GM19397 (cell line): ENCODE results near the gene MET.
"Not testable (repeated sequence)": the region's sequence is repeated elsewhere in the genome, so short reads cannot be mapped to it uniquely, and the experiment has no call there.

ENCODE experiments used
- ATAC-seq: cut with Tn5 transposase; IDR thresholded peaks from one replicate; pipeline ENCODE4 v1.9.1; 2021; ENCODE audit warnings: mild to moderate bottlenecking, moderate library complexity; ENCODE audit not compliant: unreplicated experiment

MET gene

GRCh38 chr7:116671681-116672595 is at the start of gene MET:
TSS of gene MET (plus strand) at chr7:116672196. CDS start at chr7:116699085, 26,889 bp downstream.
- peak; percentile 80 for ATAC-seq

GRCh38 chr7:116626886-116627285 is 45.1 kb upstream of the MET start:
- no peak for ATAC-seq

DNA sequence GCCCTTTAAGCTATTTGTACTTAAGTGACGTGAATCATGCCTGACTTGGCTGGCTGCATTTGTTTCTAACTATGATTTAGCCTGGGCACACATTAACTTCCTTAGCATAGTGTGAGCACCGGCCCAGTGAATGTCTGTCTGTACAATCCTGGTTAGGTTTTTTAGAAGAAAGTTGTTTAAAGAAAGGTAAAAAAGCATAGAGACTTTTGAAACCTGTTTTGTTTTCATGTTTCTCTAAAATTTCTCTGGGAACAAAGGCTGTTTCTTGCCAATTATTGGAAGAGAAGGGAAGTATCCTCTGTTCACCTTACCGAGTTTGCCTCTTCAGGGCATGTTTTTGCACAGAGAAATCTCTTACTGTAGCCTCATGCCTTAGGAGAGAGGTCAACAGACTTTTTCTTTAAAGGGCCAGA is 42.9 kb upstream of the MET start:
- no peak for ATAC-seq

DNA sequence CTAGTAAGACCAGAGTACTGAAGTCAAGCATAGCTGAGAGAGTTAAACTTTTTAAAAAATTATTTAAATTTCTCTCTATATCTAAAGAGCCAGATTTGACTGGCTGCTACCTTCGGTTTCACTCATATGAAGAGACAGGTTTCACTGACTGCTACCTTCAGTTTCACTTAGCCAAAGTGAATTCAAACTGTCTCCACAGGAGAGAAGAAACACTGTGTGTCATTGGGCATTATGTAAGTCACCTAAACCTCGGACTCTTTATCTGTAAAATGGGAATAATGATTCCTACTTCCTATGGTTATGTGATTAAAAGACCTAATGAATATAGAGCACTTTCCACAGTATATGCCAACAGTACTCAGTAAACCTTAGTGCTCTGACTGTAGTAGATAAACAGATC is 41.6 kb upstream of the MET start:
- peak; percentile 83 for ATAC-seq

DNA sequence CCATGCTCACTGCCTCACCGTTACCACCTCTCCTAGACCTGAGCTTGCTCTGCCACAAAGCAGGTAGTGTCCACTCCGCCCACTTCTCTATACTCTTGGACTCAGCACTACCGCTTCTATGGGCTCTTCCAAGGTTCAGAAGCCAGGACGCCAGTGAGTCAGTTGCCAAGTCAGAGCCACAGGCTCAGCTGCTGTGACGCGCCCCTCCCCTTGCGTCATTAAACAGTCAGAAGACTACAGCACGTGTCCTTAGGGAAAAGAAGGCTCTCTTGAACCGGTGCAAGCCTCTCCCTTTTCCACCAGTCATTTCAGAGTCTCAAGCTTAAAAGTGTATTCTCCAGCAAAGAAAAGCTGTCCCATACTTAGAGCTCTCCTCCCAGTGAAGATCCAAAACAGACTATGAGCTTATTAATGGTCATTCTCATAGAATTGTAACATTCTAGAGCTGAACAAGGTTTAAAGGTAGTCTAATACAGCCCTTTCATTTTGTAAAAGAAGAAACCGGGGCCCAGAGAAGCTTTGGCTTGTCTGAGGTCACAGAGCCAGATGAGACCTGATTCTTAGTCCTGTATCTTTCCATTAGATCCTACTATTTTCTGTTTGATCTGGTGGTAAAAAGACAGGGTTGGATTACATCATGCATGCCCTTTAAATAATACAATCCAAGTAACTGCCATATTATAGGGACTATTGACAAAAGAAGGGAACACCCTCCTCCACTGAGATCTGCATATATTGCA is 40.9 kb upstream of the MET start:
- ATAC-seq = no peak

DNA sequence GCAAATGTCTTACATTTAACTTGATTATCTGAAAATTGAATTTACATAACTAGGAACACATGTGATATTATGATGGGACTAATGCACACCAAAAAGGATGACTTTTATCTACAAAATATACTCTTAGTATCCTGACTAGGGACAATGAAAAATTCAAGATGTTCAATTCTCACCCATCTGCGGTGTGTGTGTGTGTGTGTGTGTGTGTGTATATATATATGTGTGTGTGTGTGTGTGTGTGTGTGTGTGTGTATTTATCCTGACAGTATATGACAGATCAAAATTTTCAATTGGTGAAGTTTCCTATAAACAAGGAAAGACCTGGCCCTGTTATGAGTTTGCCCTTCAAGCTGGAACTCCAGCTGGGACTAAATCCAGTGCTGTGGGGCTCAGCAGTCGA is 40.3 kb upstream of the MET start:
- ATAC-seq = no peak

DNA sequence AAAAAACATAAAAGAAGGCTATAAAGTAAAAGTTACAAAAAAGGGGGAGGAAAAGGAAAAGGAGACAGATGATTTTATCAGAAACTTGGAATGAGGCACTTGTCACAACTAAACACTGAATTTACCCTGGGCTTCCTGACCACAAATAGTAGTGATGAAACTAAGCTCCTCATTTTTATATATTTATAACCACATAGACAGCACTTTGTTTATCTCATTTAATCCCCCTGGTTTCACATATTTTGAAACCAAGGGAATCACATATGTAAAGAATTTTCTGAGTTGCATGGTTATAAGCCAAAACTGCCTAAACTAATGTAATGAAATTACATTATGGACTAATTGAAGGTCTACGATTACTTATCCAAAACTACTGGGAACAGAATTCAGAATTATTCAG is 39.6 kb upstream of the MET start:
- no peak for ATAC-seq

DNA sequence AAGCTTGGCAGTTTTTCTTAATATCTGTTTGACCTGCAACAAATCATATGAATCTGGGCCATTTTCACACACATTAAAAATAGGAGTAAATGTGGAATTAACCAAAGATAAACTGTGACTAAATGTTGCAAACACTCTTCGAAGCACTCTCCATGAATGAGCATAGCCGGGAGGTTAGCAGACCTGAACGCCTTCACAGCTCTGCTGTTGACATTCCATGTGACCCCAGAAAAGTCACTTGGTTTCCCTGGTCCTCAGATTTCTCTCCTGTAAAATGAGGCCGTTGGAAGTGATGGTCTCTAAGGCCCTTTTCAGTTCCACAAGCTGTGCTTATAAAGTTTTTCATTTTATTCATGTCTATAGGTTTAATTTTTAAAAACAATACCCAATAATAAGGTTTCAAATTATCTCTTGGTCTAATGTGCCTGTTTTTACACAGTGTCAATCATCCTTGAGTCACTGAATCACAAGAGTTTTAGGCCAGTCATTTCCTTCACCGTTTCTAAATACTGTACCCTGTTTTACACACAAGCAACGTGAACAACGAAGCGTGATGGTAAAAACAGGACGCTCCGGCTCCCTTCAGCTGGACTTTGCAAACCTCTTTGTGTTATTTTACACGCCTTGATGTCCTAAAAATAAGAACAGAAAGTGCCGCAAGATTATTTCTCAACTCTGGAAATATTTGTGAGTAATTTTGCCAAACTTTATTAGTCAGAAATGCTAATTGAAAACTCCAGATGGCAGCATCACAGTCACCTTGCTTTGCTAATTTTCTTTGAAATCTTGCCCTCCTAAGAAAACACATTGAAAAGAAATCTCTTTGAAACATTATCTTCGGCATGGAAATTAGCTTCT is 38.6 kb upstream of the MET start:
- ATAC-seq = peak; percentile 54

DNA sequence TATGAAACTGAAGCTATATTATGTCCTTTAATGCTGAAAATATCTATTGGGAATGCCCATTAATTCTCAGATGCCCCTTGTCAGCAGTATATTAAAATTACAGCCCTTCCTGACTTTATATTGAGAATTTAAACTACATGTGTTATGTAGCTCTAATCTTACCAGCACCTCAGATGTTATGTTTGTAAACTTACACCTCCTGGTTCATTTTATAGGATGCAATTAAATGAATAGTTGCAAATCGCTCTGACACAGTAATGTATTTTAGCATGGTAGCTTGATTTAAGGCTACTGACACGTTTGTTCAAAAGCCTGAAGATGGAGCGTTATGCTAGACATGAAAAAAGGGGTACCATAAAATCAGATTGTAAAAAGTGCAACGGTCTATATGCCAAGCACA is 35.0 kb upstream of the MET start:
- no peak for ATAC-seq

DNA sequence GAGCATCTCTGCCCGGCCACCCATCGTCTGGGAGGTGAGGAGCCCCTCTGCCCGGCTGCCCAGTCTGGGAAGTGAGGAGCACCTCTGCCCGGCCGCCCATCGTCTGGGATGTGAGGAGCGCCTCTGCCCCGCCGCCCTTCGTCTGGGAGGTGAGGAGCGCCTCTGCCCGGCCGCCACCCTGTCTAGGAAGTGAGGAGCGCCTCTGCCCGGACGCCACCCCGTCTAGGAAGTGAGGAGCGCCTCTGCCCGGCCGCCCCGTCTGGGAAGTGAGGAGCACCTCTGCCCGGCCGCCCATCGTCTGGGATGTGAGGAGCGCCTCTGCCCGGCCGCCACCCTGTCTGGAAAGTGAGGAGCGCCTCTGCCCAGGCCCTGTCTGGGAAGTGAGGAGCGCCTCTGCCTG is 33.4 kb upstream of the MET start:
- ATAC-seq = not testable (repeated sequence)

GRCh38 chr7:116641551-116642153 is 30.3 kb upstream of the MET start:
- ATAC-seq = no peak

- ATAC-seq = not testable (repeated sequence)
Measured at GRCh38 chr7:116643148-116643547, 28.8 kb upstream of the MET start.

- ATAC-seq = no peak
Measured at GRCh38 chr7:116644628-116645027, 27.4 kb upstream of the MET start.

DNA sequence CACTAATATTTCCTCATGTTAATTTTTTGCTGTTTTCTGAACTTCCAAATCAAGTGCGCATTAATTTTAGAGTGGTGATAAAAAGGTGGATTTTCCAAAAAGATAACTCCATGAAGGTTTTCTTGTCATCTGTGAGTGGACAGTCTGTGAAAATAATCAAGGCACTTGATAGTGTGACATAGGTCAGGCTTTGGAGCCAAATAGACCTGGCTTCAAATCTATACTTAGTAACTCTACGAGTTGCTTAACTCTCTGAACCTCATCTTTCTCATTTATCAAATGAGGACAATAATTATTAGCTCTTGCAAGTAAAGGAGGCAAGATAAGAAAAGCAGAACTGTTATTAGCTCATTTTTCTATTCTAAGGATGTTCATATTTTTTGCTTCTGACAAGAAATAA is 24.7 kb upstream of the MET start:
- ATAC-seq = no peak

- no peak for ATAC-seq
Measured at GRCh38 chr7:116647861-116648260, 24.1 kb upstream of the MET start.

DNA sequence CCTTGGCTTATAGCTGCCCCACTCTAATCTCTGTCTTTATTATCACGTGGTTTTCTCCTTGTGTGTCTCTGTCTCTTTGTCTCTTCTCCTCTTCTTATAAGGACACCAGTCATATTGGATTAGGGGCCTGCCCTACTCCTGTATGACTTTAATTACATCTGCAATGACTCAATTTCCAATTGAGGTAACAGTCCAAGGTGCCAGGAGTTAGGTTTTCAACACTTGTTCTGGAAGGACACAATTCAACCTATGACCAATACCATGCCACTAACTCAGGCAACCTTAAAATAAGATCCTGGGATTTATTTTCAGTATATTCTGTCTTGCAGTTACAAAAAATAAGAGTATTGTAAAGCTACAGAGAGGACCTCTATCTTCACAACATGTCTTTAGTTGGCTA is 21.6 kb upstream of the MET start:
- no peak for ATAC-seq

- ATAC-seq = no peak
Measured at GRCh38 chr7:116652793-116653192, 19.2 kb upstream of the MET start.

DNA sequence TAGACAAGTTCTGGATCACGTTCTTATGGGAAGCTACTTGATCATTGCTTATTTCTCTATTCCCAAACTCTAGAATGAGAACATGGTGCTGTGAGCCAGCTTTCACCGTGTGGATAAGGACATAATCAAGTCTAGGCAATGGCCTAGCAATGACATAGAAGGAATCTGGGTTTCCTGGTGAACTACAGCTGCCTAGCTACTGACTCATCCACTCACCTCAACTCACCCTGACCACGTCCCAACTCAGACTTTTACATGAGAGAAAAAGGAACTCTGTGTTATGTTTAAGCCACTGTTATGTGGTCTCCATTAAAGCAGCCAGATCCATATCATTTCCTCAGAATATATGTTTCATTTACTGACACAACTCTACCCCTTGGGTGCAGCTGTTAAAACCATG is 18.8 kb upstream of the MET start:
- ATAC-seq = no peak

DNA sequence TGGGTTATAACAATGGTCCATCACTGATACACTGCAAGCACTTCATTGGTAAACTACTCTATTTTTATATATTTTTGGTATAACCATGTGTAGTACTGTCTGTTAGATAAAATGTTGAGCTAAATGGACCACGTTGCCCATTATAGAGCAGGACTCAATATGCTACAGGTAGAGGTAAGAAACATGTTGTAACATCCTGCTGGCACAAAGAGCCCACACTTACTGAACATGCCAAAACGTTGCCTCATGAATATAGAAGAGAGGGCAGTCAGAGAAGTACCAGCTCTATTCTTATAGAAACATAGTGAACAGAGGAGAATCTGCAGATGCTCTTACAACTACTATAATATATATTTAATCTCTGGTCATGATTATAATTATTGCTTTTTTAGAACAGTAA is 18.4 kb upstream of the MET start:
- no peak for ATAC-seq

DNA sequence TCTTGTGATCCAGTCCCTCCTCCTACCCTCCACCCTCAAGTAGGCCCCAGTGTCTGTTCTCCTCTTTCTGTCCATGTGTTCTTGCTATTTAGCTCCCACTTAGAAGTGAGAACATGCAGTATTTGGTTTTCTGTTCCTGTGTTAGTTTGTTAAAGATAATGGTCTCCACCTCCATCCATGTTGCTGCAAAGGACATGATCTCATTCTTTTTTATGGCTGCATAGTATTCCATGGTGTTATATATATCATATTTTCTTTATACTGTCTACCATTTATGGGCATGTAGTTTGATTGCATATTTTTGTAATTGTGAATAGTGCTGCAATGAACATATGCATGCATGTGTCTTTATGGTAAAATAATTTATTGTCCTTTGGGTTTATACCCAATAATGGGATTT is 12.7 kb upstream of the MET start:
- not testable (repeated sequence) for ATAC-seq

DNA sequence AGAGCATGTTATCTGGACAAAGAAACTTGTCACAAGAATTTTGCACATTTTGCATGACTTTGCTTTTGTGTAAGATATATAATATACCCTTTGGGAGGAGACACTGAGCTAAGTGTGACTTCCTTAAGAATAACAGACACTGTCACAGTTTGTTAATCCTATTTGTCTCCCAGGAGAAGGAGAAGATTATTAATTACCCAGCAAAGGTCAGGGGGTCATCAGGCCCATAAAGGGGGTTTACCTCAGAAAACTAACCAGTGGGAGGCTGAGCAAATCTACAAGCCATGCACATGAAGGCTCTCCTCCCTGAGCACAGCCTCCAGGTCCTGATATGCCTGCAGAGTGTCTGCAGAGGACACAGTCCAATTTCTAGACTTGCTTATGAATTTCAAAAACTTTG is 10.1 kb upstream of the MET start:
- no peak for ATAC-seq
